RWPE1 (cell line): ENCODE measurements around the gene DPH6.

ENCODE experiments used
- CTCF ChIA-PET: fragments of 350-600 bp; sonication (Branson Sonifier 250); formaldehyde crosslinking; extraction: SDS; loops from one replicate; lab custom pipeline; 2021; lab: Yijun Ruan, JAX
- POLR2A ChIA-PET: fragments of 400-600 bp; formaldehyde crosslinking; extraction: SDS; loops from one replicate; lab custom pipeline; 2020; ENCODE audit warnings: antibody characterized with exemption; ENCODE audit not compliant: low non-redundant PET; lab: Yijun Ruan, JAX
- DNase-seq: peaks from one replicate; pipeline ENCODE4 v3.0.0; 2012; ENCODE audit warnings: low spot score
- H3K27ac ChIP-seq: fragments of 450-650 bp; 2 replicates; pipeline ENCODE4 v1.5.1; 2017
- TF ChIP-seq, protein P1 (sequence below): fragments of 450-650 bp; conservative IDR thresholded peaks from 2 replicates; pipeline ENCODE4 v1.5.1; 2017; ENCODE audit warnings: low read depth, mild to moderate bottlenecking

The DPH6 gene

DNA sequence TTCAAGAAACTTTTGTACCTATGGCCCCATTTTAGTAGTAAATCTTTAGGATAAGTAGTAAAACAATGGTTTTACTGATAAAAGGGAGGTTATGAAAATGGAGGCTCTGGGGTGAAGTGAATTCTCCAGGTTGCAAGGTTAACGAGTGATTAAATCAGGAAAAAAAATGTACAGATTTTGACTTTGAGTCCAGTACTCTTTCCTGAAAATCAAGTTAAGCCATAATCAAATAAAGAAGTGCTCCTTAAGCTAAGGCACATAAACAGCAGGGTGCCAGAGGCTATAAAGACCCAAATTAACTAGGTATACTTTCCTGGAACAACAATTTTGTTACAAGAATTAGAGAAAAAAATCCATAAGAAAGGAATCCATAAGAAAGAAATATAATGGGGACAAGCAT lies 114.7 kb downstream of the DPH6 start:
- POLR2A ChIA-PET, result no interaction called here
- DNase-seq, result no peak
- H3K27ac ChIP-seq, result no peak overlapping the region
- CTCF ChIA-PET, result no interaction called here
- TF ChIP-seq, protein P1, sequence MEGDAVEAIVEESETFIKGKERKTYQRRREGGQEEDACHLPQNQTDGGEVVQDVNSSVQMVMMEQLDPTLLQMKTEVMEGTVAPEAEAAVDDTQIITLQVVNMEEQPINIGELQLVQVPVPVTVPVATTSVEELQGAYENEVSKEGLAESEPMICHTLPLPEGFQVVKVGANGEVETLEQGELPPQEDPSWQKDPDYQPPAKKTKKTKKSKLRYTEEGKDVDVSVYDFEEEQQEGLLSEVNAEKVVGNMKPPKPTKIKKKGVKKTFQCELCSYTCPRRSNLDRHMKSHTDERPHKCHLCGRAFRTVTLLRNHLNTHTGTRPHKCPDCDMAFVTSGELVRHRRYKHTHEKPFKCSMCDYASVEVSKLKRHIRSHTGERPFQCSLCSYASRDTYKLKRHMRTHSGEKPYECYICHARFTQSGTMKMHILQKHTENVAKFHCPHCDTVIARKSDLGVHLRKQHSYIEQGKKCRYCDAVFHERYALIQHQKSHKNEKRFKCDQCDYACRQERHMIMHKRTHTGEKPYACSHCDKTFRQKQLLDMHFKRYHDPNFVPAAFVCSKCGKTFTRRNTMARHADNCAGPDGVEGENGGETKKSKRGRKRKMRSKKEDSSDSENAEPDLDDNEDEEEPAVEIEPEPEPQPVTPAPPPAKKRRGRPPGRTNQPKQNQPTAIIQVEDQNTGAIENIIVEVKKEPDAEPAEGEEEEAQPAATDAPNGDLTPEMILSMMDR, result no peak

DNA sequence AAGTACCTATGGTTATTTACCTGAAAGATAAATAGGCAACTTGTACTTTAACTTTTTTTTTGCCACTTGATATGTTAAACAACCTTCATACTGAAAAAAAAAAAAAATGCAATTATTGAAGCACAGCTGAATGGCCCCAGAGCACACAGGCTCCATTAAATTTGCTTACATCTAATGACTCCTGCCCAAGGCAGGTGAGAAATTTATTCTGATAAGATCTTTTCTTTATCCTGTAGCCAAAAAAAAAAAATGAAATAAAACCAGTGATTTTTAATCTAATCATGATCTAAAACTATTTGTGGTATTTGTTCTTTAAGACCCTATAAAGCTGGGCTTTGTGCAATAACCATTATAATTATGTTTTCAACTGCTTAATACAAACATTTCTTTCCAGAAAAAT lies 115.7 kb downstream of the DPH6 start:
- no peak for DNase-seq
- TF ChIP-seq, protein P1, result no peak
- ChIA-PET POLR2A (no interaction called here), CTCF (interaction anchor here (0.8 to 1.4 kb wide), 2 partner anchors 14 to 141 kb away, joined by 3 to 10 read pairs; no protein-coding TSS in a partner anchor)
- H3K27ac ChIP-seq, result no peak overlapping the region

DNA sequence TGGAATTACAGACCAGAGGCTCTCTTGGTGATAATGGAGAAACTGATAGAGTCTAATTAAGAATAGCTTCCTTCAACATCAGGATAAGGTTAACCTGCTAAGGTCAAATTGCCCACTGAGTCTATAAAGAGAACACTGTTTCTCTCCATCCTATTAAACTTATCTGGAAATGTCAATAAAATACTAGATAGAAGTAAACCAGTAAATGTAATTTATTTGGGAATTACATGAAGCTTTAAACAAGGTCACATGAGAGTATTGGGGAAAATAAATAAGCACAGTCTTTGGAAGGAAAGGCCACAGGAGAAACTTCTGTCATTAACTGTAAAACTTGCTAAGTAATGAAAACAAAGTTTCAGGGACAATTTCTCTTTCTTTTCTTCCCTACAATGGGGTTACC lies 118.5 kb downstream of the DPH6 start:
- TF ChIP-seq, protein P1, result no peak
- CTCF ChIA-PET, result no interaction called here
- POLR2A ChIA-PET, result no interaction called here
- DNase-seq, result no peak
- no peak overlapping the region for H3K27ac ChIP-seq

DNA sequence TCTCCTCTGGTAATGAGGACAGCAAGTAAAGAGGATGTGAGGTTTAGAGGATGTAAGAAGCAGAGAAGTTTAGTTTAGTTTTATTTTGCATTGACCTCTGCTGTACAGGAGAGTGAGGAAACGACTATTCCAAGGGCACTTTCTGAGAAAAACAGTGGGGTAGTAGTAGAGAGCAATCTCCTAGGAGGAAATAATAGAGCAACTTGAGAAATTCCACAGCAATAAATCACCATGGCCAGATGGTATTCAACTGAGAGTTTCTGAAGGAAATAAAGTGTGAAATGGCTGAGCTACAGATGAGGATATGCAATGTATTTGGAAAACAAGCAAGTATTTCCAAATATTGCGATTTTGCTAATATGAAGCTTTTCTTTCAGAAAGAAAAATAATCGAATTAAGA lies 118.9 kb downstream of the DPH6 start:
- ChIA-PET CTCF (no interaction called here), POLR2A (no interaction called here)
- TF ChIP-seq, protein P1, result no peak
- DNase-seq, result peak; percentile 7
- H3K27ac ChIP-seq, result no peak overlapping the region

DNA sequence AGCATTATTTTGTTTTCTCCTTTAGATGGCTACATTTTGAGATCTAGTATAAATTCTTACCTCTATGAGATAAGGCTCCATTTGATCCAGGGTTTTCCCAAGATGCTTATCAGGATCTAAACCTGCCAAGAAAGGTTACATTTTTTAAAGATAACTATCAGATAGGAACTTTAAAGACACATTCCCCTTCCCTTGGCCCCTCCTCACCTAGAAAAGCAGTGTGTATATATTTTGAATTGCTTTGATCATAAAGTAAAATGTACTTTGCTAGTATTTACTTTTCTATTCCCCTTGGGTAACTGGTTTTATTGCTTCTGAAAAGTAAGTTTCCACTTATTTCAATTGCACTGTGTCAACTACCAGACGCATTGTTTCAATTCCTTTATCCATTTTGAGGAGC lies 135.2 kb downstream of the DPH6 start:
- TF ChIP-seq, protein P1, result no peak
- DNase-seq, result no peak
- POLR2A ChIA-PET, result no interaction called here
- CTCF ChIA-PET, result no interaction called here
- H3K27ac ChIP-seq, result no peak overlapping the region

DNA sequence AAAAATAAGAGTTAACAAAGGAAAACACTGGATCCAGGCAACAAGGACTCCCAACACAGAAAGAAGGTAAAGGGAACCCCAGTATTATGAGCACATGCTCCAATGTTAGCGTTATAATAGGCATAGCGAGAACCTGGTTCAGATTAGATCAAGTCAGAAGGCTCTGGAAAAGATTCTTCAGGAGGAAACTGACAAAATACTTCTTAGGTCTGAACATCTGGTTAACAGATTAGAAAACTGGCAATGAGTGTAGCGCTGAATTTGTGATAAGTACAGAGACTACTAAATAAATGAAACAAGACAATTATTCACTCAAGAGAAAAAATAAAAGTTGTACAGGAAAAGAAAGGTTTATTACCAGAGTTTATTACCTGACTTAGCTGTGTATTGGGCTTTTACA lies 146.1 kb downstream of the DPH6 start:
- POLR2A ChIA-PET, result no interaction called here

More for the DNA sequence above, 146.1 kb downstream of the DPH6 start:
- H3K27ac ChIP-seq, result no peak overlapping the region
- CTCF ChIA-PET, result no interaction called here
- DNase-seq, result no peak
- TF ChIP-seq, protein P1, result no peak
